T-helper 2 cell (primary cell): ENCODE data around the gene ANKRD33.

ENCODE experiments used
- DNase-seq, 5 experiments: peaks; one replicate each; pipeline versions ENCODE4 v3.0.0 to v3.0.0-alpha.2; 2012 to 2022
- total RNA-seq, 2 donors: gene quantifications; one replicate each; lab custom pipeline; 2026; lab: John Stamatoyannopoulos, UW

The ANKRD33 gene
- total RNA-seq: 0 to 0.07 reads per million in 2 donors

GRCh38 chr12:51887476-51888315, at the start of gene ANKRD33:
Gene ANKRD33 (plus strand): TSS chr12:51888103. CDS start chr12:51888187, 84 bp downstream.
- DNase-seq: no peak

- DNase-seq: no peak
Observed at GRCh38 chr12:51838762-51839161, 49.1 kb upstream of the ANKRD33 start.

DNA sequence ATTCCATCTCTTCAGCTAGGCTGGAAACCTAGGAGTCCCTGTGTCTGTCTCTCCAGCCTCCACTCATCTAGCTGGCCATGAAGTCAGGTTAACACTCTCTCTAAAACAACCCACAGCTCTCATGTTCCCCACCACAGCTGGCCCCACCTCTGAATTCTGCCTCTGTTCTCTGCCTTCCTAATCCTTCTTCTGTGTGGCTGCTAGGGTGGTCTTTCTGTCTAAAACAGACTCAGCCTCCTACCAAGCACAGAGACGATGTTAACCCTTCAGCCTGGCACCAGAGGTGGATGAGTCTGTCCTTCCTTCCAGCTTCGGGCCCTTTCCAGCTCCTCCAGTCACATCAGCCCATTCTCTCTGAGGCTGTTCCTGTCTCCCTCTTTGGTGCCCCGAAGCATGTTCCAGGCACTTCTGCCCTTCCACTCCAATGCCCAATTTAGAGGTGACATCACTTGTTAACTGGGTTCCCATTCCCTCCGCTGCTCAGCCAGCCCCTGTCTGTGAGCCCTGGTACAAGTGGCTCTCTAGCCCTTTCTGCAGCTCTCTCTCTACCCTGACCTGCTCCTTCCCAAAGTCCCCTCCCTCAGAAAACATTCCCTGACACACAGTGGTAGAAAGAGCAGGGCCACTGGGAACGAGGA, 48.5 kb upstream of the ANKRD33 start:
- no peak for DNase-seq

GRCh38 chr12:51840966-51841365, 46.9 kb upstream of the ANKRD33 start:
- no peak for DNase-seq

GRCh38 chr12:51841727-51842126, 46.2 kb upstream of the ANKRD33 start:
- no peak for DNase-seq

- no peak for DNase-seq
Observed at GRCh38 chr12:51844854-51845253, 43.0 kb upstream of the ANKRD33 start.

DNA sequence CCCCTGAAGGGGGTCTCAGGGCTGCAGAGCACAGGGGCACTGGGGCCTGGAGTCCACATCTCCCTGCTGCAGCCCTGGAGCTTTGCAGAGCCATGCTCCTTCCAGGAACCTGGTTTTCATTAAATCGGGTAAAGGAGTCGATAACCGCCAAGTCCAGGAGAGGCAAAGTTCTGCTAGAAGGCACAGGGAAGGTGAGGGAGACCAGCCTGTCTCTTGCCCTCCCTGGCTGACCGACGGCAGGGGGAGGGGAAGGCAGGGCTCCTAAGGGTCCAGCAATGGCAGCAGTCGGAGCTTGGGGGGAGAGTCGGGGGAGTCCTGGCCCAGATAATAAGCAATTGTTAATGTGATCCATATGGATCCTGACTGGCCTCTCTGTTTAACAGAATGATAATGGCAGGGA, 42.4 kb upstream of the ANKRD33 start:
- no peak for DNase-seq

- DNase-seq: no peak
Observed at GRCh38 chr12:51846271-51846691, 41.6 kb upstream of the ANKRD33 start.

- DNase-seq: peak in 2 of 5 experiments; percentile 18 to 21
Observed at GRCh38 chr12:51846911-51847642, 40.8 kb upstream of the ANKRD33 start.

DNA sequence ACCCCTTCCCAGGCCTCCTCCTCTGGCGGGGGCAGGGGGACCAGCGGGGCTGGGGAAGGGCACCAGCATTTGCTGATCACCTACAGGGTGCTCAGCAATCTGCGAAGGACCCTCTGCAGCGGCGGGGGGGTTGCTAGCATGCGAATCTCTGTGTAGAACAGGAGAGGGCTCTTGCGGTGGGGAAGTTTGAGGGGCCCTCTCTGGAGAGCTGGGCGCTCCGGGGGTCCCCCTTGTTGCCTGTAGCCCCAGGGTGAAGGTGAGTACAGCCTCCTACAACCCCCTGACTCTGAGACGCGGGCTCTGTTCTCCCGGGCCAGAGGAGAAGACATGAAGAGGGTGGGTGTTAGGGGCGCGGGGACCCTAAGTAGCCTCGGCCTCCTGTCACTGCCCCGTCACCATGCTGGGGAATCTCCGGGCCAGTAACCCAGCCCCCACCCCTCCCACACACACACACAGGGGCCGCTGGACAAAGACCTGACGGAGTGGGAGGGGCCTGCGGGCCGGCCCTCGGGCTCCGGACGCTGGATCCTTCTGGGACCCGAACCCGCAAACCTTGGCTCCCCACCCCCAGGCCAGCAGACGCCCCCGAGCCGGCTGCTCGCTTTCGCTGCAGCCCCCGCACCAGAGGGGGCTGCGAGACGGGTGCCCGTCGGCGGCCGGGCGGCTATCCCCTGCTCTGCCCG, 40.1 kb upstream of the ANKRD33 start:
- DNase-seq: no peak

- DNase-seq: no peak
Observed at GRCh38 chr12:51848326-51848727, 39.6 kb upstream of the ANKRD33 start, which contains the start of gene FIGNL2. Gene FIGNL2 (minus strand): TSS chr12:51848718. CDS start chr12:51822413, 26,305 bp downstream.

- no peak for DNase-seq
Observed at GRCh38 chr12:51848841-51849735, 38.8 kb upstream of the ANKRD33 start.

GRCh38 chr12:51850081-51850964, 37.6 kb upstream of the ANKRD33 start:
- no peak for DNase-seq

DNA sequence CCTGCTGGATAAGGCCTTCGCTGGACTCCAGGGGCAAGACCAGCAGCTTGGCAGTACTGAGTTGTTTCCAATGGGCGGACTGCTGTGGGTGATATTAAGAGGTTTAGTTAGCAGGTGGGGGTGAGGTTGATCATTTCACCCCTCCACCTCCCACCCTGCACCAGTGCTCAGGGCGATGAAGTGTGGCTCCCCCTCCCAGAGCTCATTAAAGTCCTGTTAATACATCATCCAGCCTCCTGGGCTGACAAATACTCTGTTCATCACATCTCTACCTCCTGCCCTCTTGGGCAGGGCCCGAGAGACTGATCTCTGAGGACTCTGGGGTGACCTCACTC, 37.0 kb upstream of the ANKRD33 start:
- DNase-seq: no peak

DNA sequence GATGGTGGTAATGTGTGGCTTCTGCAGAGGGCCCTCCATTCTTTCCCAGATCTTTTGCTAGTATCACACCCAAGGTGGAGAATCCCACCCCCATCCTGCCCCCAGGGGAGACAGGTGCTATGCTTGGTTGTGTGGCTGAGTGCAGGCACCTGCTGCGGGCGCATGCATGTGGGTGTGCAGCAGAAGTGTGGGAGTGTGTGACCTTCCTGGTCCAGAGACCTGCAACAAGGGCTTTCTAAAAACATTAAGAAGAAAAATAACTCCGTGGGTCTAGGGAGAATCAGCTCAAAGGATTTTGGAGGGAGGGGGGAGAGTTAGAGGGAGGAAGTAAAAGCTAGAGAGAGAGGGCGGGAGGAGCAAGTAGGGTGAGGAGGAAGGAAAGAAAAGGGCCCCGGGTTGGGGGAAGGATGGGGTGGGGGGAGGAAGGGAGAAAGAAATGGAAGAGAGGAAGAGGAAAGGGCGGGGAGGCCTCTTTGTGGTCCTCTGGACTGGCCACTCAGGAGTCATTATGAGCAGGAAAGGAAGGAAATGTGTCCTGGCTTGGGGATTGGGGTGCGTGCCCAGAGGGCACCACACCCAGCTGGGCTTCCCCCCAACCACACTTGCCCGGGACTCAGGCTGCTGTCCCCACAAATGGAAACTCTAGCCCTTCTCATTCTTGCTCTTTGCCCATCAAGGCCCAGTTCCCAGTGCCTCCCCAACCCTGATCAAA, 36.3 kb upstream of the ANKRD33 start:
- no peak for DNase-seq

DNA sequence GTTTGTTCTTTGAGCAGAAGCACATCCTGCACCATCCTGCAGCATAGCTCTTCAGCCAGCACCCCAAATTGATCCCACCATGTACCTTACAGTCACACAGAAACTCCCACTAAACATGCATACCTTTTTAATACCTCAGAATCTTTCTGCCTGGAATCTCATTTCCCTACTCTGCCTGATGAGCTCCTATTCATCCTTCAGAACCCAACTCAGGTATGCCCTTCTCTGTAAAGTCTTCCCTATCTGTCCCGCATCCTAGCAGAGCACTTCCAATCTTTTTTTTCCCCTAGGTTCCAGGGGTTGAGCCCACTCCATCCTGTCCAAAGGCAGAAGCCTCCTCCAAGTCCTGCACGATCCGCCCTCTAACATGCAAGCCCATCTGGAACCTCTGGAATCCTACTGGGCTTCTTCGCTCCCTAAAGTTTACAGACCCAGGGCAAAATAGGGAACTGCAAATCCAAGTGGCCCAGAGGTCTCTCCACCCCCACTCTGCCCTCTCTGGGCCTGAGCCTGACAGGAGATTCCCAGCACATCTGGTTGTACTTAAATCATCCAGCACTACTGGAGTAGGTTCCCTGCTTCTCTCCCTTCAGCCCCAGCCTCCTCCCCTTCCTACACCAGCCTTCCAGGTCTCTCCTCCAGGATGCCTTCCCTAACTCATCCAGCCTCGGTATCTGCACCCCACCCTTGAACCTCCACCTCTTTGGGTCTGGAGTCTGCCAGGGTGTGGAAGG, 35.3 kb upstream of the ANKRD33 start:
- DNase-seq: no peak

GRCh38 chr12:51855586-51856428, 32.1 kb upstream of the ANKRD33 start:
- DNase-seq: no peak

DNA sequence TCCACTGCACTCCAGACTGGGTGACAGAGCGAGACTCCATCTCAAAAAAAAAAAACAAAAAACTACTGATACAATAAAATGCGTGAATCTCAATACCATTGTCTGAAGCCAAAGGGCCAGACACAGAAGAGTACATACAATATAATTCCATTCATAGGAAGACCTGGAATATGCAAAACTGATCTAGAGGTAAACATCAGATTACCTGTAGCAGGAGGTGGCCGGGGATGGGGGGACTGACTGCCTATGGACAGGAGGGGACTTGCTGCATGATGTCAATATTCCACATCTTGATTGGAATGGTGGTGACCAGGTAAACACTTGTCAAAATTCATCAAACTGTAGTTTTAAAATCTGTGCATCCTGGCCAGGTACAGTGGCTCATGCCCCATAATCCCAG, 26.9 kb upstream of the ANKRD33 start:
- no peak for DNase-seq
